HG03097 (cell line): ENCODE data around the gene GALNT10.

Experiments
- ATAC-seq: cut with Tn5 transposase; IDR thresholded peaks from one replicate; pipeline ENCODE4 v1.9.1; 2021; ENCODE audit not compliant: unreplicated experiment, low FRiP score

Gene GALNT10

DNA sequence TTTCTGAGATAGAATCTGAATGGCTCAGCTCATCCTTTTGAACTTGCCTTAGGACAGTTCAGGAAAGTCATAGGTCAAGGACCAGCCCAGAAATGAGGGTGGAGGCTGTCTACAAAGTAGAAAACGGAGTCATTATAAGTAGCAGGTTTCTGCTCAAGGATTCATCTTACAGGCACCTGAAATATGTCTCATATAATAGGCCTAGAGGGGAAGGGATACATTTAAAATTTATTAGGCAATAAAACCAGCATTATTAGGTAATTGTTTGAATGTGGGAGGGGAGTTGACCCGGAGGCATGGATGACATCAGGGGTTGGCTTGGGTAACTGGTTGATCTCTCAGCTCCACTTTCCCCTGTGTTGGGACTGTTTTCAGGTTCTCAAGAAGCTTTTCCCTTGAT lies 11.9 kb upstream of the GALNT10 start:
- ATAC-seq, result no peak

DNA sequence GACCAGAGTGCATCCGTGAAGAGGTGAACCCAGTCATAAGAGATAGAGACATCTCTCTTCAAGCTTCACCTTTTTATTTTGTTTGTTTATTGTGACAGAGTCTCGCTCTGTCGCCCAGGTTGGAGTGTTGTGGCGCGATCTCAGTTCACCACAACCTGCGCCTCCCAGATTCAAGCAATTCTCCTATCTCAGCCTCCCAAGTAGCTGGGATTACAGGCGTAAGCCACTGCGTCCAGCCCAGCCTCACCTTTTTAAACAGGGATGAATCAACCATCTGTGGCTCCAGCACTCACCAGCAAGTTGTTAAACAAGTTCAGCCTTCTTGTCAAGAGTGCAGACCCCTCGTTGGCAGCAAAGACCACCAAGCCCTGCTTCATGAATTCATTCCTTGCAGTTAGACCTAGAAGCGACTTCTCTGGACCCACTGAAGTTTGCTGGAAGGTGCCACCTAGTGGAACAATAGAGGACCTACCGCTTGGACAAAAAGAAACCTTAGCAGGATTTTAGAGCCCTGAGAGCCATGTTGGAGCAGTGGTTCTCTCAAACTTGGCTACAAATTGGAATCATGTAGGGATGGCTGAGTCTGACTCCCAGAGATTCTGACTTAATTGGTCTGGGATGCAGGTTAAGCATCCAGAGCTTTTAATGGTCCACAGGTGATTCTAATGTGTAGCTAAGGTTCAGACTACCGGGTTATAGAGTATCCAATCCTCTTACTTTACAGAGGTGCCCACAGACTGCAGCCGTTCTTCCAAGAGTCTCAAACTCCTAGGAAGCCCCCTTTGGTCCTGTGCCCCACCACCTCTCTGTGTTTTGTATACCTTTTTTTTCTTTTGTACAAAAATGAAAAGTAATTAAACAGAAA lies 10.5 kb upstream of the GALNT10 start:
- ATAC-seq, result peak; percentile 65

- no peak for ATAC-seq
Measured at GRCh38 chr5:154181161-154181560, 9.4 kb upstream of the GALNT10 start.

DNA sequence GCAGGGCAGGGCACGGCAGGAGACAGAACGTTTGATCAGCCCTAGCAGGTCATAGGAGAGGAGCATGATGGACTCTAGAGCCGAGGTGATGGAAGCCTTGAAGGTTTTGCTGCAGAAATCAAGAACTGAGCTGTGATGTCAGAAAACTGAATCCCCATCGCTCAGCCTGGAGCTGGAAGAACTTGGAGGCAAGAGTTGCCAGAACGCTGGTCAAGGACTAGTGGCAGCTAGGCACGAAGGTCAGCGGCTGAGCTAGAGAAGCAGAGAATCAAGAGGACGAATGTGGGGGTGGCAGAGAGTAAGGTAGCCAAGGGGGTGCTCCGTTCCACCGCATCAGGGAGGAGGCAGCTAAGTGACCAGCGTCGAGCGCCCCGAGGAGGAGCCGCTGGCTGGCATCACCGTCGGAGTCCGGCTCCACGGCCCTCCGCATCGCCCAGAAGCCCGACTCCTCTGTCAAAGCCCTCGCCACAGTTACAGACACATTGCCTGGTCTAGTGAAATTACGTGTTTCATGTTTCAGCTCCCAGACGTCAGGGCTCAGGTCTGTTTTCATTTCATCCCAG lies 1.2 kb upstream of the GALNT10 start:
- ATAC-seq, result peak; percentile 17

DNA sequence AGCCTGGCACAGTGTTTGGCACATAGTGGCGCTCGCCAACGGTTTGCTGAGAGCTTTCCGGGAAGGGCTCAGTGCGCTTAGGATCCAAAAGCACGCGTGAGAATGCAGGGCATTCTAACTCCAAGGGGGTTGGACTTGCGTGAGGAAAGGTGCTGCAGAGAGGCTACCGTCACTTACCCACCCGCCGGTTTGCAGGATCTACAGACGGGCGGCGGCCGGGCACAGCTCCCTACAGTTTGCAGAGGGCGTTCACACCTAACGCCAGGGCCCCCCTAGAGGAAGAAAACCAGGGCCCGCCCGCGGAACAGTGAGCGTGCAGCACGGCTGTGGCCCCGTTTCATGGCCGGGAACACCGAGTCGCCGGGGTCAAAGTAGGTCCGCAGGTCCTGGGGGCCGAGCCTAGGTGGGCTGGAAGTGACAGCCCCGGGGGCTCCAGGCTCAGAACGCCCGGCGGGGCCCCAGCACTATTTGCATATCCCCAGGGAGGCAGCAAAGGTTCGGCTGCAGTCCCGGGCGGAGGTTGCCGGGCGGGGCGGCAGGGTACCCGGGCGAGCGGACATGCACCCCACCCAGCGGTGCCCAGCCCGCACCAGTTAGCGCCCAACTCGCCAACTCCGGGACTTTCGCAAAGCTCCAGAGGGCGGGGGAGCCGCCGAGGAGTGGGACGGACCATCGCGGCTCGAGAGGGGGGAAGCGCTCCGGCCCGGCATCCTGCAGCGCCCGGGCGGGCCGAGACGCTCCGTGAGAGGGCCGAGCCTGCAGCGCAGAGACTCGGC lies 526 bp upstream of the GALNT10 start:
- ATAC-seq, result peak; percentile 76

DNA sequence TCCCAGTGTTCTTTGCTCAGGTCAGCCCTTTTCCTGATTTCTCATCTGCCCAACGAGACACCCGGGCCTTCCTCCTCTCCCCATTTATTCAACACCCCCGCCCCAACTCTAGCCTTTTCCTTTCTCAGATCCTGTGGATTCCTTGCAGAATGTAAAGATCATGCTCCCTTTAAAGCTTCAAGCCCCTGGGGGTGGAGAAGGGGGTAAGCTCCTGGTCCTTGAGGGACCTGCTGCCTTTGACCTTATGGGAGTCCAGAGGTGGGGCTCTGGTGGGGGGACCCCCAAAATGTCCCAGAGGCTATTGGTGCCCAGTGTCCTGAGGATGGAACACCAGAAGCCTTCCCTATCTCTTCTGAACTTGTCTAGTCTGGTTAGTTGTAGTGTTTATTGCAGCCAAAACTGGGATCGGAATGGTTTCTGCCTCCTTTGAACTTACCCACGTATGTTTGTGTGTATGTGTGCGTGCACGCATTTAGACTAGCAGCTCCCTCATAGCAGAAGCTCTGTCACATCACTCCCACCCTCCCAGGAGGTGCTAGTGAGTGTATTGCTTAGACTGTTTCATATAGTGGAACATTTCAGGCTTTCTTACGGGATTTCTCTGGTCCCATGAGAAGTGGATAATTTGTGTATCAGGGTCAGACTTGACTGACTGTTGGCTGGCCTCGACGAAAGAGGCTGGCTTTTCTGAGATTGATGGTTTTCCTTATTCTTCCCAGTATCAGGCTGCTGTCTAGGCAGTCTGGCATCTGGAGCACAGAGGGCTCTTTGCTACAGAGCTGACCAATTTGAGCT lies 1.1 kb downstream of the GALNT10 start:
- ATAC-seq, result no peak

- ATAC-seq, result no peak
Measured at GRCh38 chr5:154193283-154193682, 2.8 kb downstream of the GALNT10 start.

GRCh38 chr5:154193701-154194121 lies 3.2 kb downstream of the GALNT10 start:
- no peak for ATAC-seq

DNA sequence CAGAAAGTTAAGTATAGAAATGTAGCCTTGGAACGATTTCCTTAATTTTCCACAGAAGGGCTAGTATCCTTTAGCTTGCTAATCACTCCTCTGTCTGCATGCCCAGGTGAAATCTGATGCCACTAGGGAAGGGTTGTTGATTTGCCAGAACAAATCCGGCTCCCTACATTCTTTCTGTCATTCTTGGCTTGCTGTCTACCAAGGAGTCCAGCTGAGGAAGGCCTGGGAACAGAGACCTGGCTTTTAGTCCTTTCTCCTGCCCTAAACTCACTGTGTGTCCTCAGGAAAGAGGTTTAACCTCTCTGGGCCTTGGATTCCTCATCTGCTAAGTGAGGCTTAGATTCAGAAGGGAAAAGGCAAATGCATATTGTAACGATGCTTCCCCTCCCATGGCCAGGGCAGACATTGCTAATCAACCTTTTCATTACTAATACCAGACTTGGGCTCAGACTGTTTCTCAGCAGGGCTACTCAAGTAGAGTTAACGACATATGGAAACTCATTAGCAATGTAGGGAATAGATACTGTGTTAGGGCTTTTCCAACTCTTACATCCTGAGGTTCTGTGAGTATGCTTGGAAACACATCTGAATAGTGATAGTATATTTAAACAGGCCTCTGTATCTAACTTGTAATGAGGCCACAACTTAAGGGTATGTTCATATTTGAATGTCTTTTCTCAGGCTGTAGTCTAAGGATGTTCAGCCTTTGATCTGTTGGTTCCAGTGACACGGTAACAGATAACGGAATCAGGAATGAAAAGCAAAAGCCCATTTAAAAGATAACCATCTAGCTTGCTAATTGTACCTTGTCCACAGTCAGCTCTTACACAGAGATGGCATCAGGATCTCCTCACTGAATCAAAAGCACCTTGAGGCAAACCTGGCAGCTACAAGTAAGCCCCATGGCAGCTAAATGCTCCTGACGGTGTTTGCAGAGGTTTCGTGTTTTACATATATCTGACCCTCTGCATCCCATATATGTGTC lies 4.1 kb downstream of the GALNT10 start:
- no peak for ATAC-seq

DNA sequence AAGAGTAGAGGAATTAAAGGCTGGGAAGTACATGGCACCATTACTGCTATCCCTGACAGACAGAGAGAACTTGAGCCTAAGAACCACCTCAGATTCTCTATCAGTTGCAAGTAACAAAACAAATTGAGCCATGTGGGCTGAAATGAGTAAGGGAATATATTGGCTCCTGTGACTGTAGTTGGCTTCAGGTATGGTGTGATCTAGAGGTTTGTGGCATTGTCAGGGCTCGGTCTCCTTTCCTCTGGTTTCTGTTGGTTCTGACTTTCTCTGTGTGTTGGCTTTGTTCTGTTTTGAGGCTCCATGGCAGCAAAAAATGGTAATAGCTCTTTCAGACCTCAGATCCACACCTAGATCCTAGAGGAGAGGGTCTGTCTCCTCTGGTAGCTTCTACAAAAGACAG lies 5.7 kb downstream of the GALNT10 start:
- ATAC-seq, result no peak

DNA sequence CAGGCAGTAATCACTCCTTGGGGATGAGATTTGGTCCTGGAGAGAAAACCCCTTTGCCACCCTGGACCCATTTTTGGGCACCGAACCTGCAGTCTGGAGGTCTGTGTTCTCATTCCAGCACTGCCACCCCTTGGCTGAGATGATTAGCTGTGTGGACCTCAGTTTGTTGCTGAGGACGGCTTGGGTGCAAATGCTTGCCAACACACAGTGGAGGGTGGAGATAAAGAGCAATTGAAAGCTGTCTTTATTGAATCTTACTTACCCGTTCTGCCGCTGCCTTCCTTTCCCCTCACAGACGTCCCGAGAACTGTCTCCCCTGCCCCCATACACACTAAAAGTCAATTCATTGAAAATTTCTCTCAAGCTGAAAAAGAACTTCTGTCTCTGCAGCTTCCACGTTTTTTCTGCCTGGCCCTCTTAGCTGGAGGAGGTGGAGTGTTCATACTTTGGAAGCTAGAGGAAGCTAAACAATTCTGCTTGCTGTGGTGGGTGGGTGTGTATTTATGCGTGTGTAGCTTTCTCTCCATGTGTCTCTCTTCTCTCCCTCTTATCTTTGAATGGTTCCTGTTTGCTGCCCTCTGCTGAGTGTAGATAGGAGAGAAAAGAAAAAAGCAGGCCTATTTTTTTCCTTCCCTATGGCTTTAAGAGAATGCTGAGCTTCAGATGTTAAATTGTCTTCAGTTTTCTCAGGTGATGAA lies 6.6 kb downstream of the GALNT10 start:
- no peak for ATAC-seq

DNA sequence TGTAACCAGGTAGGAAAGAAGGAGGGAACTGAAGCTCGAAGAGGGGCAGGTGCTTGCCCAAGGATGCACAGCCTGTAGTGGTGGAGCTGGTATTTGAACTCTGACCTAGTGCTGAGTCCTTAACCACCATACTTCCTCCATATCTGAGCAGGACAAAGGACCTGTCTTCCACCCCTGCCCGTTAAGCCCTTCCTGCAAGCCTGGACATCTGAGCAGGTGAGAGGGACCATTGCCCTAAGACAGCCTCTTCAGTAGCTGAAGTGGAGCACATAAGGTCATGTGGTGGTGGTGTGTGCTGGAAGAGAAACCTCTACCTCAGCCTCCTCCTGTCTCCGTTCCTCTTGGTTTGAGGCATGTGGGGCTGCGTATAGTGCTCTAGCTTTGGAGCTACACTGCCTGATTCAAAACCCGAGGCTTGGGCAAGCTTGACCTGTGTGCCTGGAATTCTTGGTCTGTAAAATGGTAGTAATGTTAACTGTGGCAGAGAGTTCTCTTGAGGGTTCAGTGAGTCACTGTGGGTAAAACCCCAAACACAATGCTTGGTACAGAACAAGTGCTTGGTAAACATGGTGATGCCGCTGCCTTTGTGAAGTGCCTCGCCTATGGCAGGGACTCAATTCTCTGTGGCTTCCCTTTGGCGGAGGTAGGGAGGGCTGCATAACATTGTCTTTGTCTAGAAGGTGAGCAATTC lies 7.4 kb downstream of the GALNT10 start:
- ATAC-seq, result peak; percentile 37

- ATAC-seq, result no peak
Measured at GRCh38 chr5:154198611-154199230, 8.2 kb downstream of the GALNT10 start.

DNA sequence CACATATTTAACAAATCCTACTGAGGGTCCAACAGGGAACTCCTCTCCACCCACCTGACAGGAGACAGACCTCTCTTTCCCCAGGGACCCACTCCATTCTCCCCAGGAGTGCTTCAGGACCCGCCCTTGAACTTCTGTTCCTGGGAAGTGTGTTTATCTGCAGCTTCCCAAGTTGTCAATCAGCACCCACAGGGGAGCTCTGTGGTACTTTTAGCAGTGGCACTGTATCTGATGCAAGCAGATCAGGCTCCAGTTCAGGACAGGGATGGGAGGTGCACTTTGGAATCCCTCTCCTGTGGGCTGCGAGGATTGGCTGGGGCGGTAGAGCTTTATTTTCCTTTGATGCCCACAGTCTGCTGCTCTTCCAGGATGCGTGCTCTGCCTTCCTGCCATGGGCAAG lies 8.7 kb downstream of the GALNT10 start:
- no peak for ATAC-seq

DNA sequence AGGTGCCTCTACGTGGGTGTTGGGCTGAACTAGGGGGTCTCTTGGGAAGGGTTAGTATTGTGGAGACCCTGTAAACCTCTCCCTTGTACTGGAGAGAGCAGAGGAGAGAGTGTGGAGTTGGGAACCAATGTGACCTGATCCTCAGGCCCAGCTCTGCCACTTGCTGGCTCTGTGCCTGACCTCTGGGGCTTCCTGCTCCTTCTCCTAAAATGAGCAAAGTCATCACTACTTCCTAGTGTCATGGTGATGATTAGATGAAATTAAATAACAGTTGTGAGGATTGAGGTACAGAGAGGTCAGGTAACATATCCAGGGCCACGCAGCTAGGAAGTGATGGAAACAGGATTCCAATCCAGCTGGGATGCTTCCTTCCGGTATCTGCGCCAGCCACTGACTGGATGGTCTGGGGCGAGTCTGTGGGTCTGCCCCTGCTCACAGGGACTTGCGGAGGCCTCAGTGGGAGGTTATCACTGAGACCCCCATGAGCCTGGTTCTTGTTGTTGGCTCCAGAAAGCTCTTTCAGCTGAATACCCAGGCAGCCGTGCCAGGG lies 9.2 kb downstream of the GALNT10 start:
- no peak for ATAC-seq

GRCh38 chr5:154200221-154200620 lies 9.7 kb downstream of the GALNT10 start:
- ATAC-seq, result no peak

GRCh38 chr5:154201108-154201769 lies 10.7 kb downstream of the GALNT10 start:
- no peak for ATAC-seq
